ENCODE data around the gene KRT85. TPM values are rescaled to one million over a fixed set of nuclear protein-coding genes. Genes with fewer than 3 reads are reported as not detected.

Gene KRT85
- total RNA-seq, 2 experiments from 2014 or later = not detected

GRCh38 chr12:52361553-52361952, 5.7 kb downstream of the KRT85 start:
- CTCF ChIA-PET = interaction anchor here (0.6 to 1.7 kb wide), 8 partner anchors 10 to 533 kb away, joined by 3 to 11 read pairs (median 4); no protein-coding TSS in a partner anchor
- H3K27me3 Mint-ChIP-seq (ENCODE audit: low read depth) = no peaks in the 10 kb centered on the region
- H3K4me3 Mint-ChIP-seq = no peak overlapping the region
- no peak for DNase-seq
- intact Hi-C loops (cut with micrococcal nuclease) = no loop called here
- no peak overlapping the region for H3K27ac Mint-ChIP-seq
- H3K9me3 Mint-ChIP-seq = no peaks in the 10 kb centered on the region
- no peaks in the 10 kb centered on the region for H3K36me3 Mint-ChIP-seq (ENCODE audit: low read depth)
- peaks cover 20% of the 10 kb centered on the region for H3K4me1 Mint-ChIP-seq (ENCODE audit: low read depth)

GRCh38 chr12:52360663-52361271, 6.5 kb downstream of the KRT85 start:
- Mint-ChIP-seq H3K27me3 (ENCODE audit: low read depth) (no peaks in the 10 kb centered on the region), H3K4me1 (ENCODE audit: low read depth) (peaks cover 20% of the 10 kb centered on the region), H3K9me3 (no peaks in the 10 kb centered on the region), H3K27ac (no peak overlapping the region), H3K36me3 (ENCODE audit: low read depth) (no peaks in the 10 kb centered on the region), H3K4me3 (no peak overlapping the region)
- CTCF ChIA-PET = interaction anchor here (0.5 to 1.7 kb wide), 6 partner anchors 12 to 1995 kb away, joined by 3 to 11 read pairs (median 5); no protein-coding TSS in a partner anchor
- intact Hi-C loops (cut with micrococcal nuclease) = no loop called here
- no peak for DNase-seq

GRCh38 chr12:52360106-52360662, 7.1 kb downstream of the KRT85 start:
- H3K27ac Mint-ChIP-seq = no peak overlapping the region
- H3K36me3 Mint-ChIP-seq (ENCODE audit: low read depth) = no peaks in the 10 kb centered on the region
- peaks cover 20% of the 10 kb centered on the region for H3K4me1 Mint-ChIP-seq (ENCODE audit: low read depth)
- H3K9me3 Mint-ChIP-seq = no peaks in the 10 kb centered on the region
- no peaks in the 10 kb centered on the region for H3K27me3 Mint-ChIP-seq (ENCODE audit: low read depth)
- intact Hi-C loops (cut with micrococcal nuclease) = no loop called here
- CTCF ChIA-PET = interaction anchor here (0.5 to 1.5 kb wide), 3 partner anchors 13 to 1994 kb away, joined by 3 to 6 read pairs (median 3); no protein-coding TSS in a partner anchor
- no peak overlapping the region for H3K4me3 Mint-ChIP-seq
- no peak for DNase-seq

GRCh38 chr12:52359621-52360061, 7.6 kb downstream of the KRT85 start:
- H3K27ac Mint-ChIP-seq = no peak overlapping the region
- CTCF ChIA-PET = no interaction called here
- H3K36me3 Mint-ChIP-seq (ENCODE audit: low read depth) = no peaks in the 10 kb centered on the region
- H3K4me3 Mint-ChIP-seq = no peak overlapping the region
- no peak for DNase-seq
- H3K9me3 Mint-ChIP-seq = no peaks in the 10 kb centered on the region
- H3K27me3 Mint-ChIP-seq (ENCODE audit: low read depth) = no peaks in the 10 kb centered on the region
- intact Hi-C loops (cut with micrococcal nuclease) = no loop called here
- peaks cover 20% of the 10 kb centered on the region for H3K4me1 Mint-ChIP-seq (ENCODE audit: low read depth)

GRCh38 chr12:52358575-52359350, 8.5 kb downstream of the KRT85 start:
- no peaks in the 10 kb centered on the region for H3K27me3 Mint-ChIP-seq (ENCODE audit: low read depth)
- DNase-seq = peak; percentile 26
- intact Hi-C loops (cut with micrococcal nuclease) = no loop called here
- CTCF ChIA-PET = interaction anchor here (0.5 kb wide), 1 partner anchor 527 kb away, joined by 3 read pairs; no protein-coding TSS in a partner anchor
- H3K9me3 Mint-ChIP-seq = no peaks in the 10 kb centered on the region
- H3K36me3 Mint-ChIP-seq (ENCODE audit: low read depth) = no peaks in the 10 kb centered on the region
- H3K4me1 Mint-ChIP-seq (ENCODE audit: low read depth) = peaks cover 20% of the 10 kb centered on the region
- no peak overlapping the region for H3K4me3 Mint-ChIP-seq
- no peak overlapping the region for H3K27ac Mint-ChIP-seq

GRCh38 chr12:52356762-52357580, 10.3 kb downstream of the KRT85 start:
- no peaks in the 10 kb centered on the region for H3K27me3 Mint-ChIP-seq (ENCODE audit: low read depth)
- no peak overlapping the region for H3K27ac Mint-ChIP-seq
- H3K36me3 Mint-ChIP-seq (ENCODE audit: low read depth) = no peaks in the 10 kb centered on the region
- no peaks in the 10 kb centered on the region for H3K9me3 Mint-ChIP-seq
- DNase-seq = no peak
- peaks cover 26% of the 10 kb centered on the region for H3K4me1 Mint-ChIP-seq (ENCODE audit: low read depth)
- CTCF ChIA-PET = no interaction called here
- H3K4me3 Mint-ChIP-seq = no peak overlapping the region
- intact Hi-C loops (cut with micrococcal nuclease) = no loop called here

GRCh38 chr12:52356031-52356761, 11.1 kb downstream of the KRT85 start:
- Mint-ChIP-seq H3K27me3 (ENCODE audit: low read depth) (no peaks in the 10 kb centered on the region), H3K4me3 (no peak overlapping the region), H3K27ac (no peak overlapping the region), H3K36me3 (ENCODE audit: low read depth) (no peaks in the 10 kb centered on the region), H3K4me1 (ENCODE audit: low read depth) (peaks cover 30% of the 10 kb centered on the region), H3K9me3 (no peaks in the 10 kb centered on the region)
- intact Hi-C loops (cut with micrococcal nuclease) = no loop called here
- CTCF ChIA-PET = no interaction called here
- DNase-seq = no peak

GRCh38 chr12:52355176-52355575, 12.1 kb downstream of the KRT85 start:
- Mint-ChIP-seq H3K27me3 (ENCODE audit: low read depth) (no peaks in the 10 kb centered on the region), H3K36me3 (ENCODE audit: low read depth) (no peaks in the 10 kb centered on the region), H3K27ac (no peak overlapping the region), H3K4me1 (ENCODE audit: low read depth) (peaks cover 35% of the 10 kb centered on the region), H3K4me3 (no peak overlapping the region), H3K9me3 (no peaks in the 10 kb centered on the region)
- intact Hi-C loops (cut with micrococcal nuclease) = no loop called here
- no peak for DNase-seq
- CTCF ChIA-PET = interaction anchor here (0.6 kb wide), 1 partner anchor 43 kb away, joined by 3 read pairs; no protein-coding TSS in a partner anchor

GRCh38 chr12:52354200-52354599, 13.1 kb downstream of the KRT85 start:
- CTCF ChIA-PET = no interaction called here
- Mint-ChIP-seq H3K27ac (no peak overlapping the region), H3K27me3 (ENCODE audit: low read depth) (no peaks in the 10 kb centered on the region)

GRCh38 chr12:52353766-52354165, 13.5 kb downstream of the KRT85 start:
- Mint-ChIP-seq H3K4me3 (no peak overlapping the region), H3K27me3 (ENCODE audit: low read depth) (no peaks in the 10 kb centered on the region), H3K9me3 (no peaks in the 10 kb centered on the region), H3K36me3 (ENCODE audit: low read depth) (no peaks in the 10 kb centered on the region), H3K4me1 (ENCODE audit: low read depth) (peaks cover 24% of the 10 kb centered on the region), H3K27ac (no peak overlapping the region)
- CTCF ChIA-PET = no interaction called here
- intact Hi-C loops (cut with micrococcal nuclease) = no loop called here
- DNase-seq = no peak

More at GRCh38 chr12:52354200-52354599, 13.1 kb downstream of the KRT85 start:
- H3K9me3 Mint-ChIP-seq = no peaks in the 10 kb centered on the region
- H3K36me3 Mint-ChIP-seq (ENCODE audit: low read depth) = no peaks in the 10 kb centered on the region
- no peak overlapping the region for H3K4me3 Mint-ChIP-seq
- no peak for DNase-seq
- intact Hi-C loops (cut with micrococcal nuclease) = no loop called here
- H3K4me1 Mint-ChIP-seq (ENCODE audit: low read depth) = peaks cover 28% of the 10 kb centered on the region

- intact Hi-C loops (cut with micrococcal nuclease) = no loop called here
- CTCF ChIA-PET = interaction anchor here (1.1 kb wide), 2 partner anchors 131 to 262 kb away, joined by 3 read pairs; no protein-coding TSS in a partner anchor
- Mint-ChIP-seq H3K27me3 (ENCODE audit: low read depth) (no peaks in the 10 kb centered on the region), H3K27ac (no peak overlapping the region), H3K4me3 (no peak overlapping the region), H3K9me3 (no peaks in the 10 kb centered on the region), H3K36me3 (ENCODE audit: low read depth) (no peaks in the 10 kb centered on the region), H3K4me1 (ENCODE audit: low read depth) (peaks cover 19% of the 10 kb centered on the region)
- DNase-seq = no peak
Measured at GRCh38 chr12:52352951-52353350, 14.3 kb downstream of the KRT85 start.
